ENCODE measurements around the gene RSPRY1. TPM values are rescaled to one million over a fixed set of nuclear protein-coding genes. Genes with fewer than 3 reads are reported as not detected.
"Not testable (repeated sequence)": the region's sequence is repeated elsewhere in the genome, so short reads cannot be mapped to it uniquely, and the experiment has no call there.

The RSPRY1 gene
- total RNA-seq, 1 donor, result 64.8 TPM

GRCh38 chr16:57192146-57192545, 6.0 kb downstream of the RSPRY1 start:
- H3K4me3 ChIP-seq (ENCODE audit: low read depth, low read length), result no peak overlapping the region
- DNase-seq (ENCODE audit: low read depth), result no peak
- no peak for TF ChIP-seq CTCF (IDR thresholded peaks at IDR 0.05; ENCODE audit: insufficient read depth, low read depth, low read length)

- peak overlapping the region; percentile 19 for H3K4me3 ChIP-seq (ENCODE audit: low read depth, low read length)
- TF ChIP-seq CTCF (IDR thresholded peaks at IDR 0.05; ENCODE audit: insufficient read depth, low read depth, low read length), result no peak
- DNase-seq (ENCODE audit: low read depth), result peak; percentile 85
Measured at GRCh38 chr16:57192720-57193486, 6.8 kb downstream of the RSPRY1 start.

GRCh38 chr16:57194512-57194911, 8.4 kb downstream of the RSPRY1 start:
- peak overlapping the region; percentile 2 for H3K4me3 ChIP-seq (ENCODE audit: low read depth, low read length)
- TF ChIP-seq CTCF (IDR thresholded peaks at IDR 0.05; ENCODE audit: insufficient read depth, low read depth, low read length), result no peak

GRCh38 chr16:57196286-57196685, 10.2 kb downstream of the RSPRY1 start:
- no peak overlapping the region for H3K4me3 ChIP-seq (ENCODE audit: low read depth, low read length)
- TF ChIP-seq CTCF (IDR thresholded peaks at IDR 0.05; ENCODE audit: insufficient read depth, low read depth, low read length), result no peak
- no peak for DNase-seq (ENCODE audit: low read depth)

More at GRCh38 chr16:57194512-57194911, 8.4 kb downstream of the RSPRY1 start:
- peak; percentile 94 for DNase-seq (ENCODE audit: low read depth)

GRCh38 chr16:57196753-57197152, 10.6 kb downstream of the RSPRY1 start:
- no peak for DNase-seq (ENCODE audit: low read depth)
- no peak for TF ChIP-seq CTCF (IDR thresholded peaks at IDR 0.05; ENCODE audit: insufficient read depth, low read depth, low read length)
- H3K4me3 ChIP-seq (ENCODE audit: low read depth, low read length), result no peak overlapping the region

- H3K4me3 ChIP-seq (ENCODE audit: low read depth, low read length); DNase-seq (ENCODE audit: low read depth): not testable (repeated sequence)
Measured at GRCh38 chr16:57200321-57200720, 14.2 kb downstream of the RSPRY1 start.

- DNase-seq (ENCODE audit: low read depth); H3K4me3 ChIP-seq (ENCODE audit: low read depth, low read length): not testable (repeated sequence)
Measured at GRCh38 chr16:57200926-57201325, 14.8 kb downstream of the RSPRY1 start.
